ENCODE data around the gene GAL.

GAL gene

GRCh38 chr11:68658097-68658496 is 26.2 kb upstream of the GAL start:
- no peaks in the 10 kb centered on the region for H3K79me2 ChIP-seq (ENCODE audit: insufficient read depth, low read depth)
- no peaks in the 10 kb centered on the region for H3K4me1 ChIP-seq (ENCODE audit: low read depth, poor library complexity, severe bottlenecking)
- no peak overlapping the region for H3K27ac ChIP-seq
- H3K9ac ChIP-seq, result no peak overlapping the region
- no peaks in the 10 kb centered on the region for H3K36me3 ChIP-seq (ENCODE audit: insufficient read depth)
- H3K4me3 ChIP-seq (IDR thresholded peaks at IDR 0.05; ENCODE audit: insufficient read depth, low read depth, low read length), result no peak overlapping the region
- H3K27me3 ChIP-seq (ENCODE audit: insufficient read depth, low read depth), result peaks cover 48% of the 10 kb centered on the region; the same call in 1 of the 2 replicates
- no peak overlapping the region for H3K4me2 ChIP-seq
- no peak for TF ChIP-seq CTCF (conservative IDR thresholded peaks at IDR 0.05; ENCODE audit: low read depth, low read length)
- no peaks in the 10 kb centered on the region for H4K20me1 ChIP-seq (ENCODE audit: insufficient read depth)
- no peak overlapping the region for H2AFZ ChIP-seq (ENCODE audit: low read depth)

- Histone ChIP-seq H3K4me2 (no peak overlapping the region), H3K36me3 (ENCODE audit: insufficient read depth) (no peaks in the 10 kb centered on the region), H3K27ac (no peak overlapping the region), H3K4me1 (ENCODE audit: low read depth, poor library complexity, severe bottlenecking) (no peaks in the 10 kb centered on the region), H4K20me1 (ENCODE audit: insufficient read depth) (no peaks in the 10 kb centered on the region), H3K9ac (no peak overlapping the region), H3K27me3 (ENCODE audit: insufficient read depth, low read depth) (peaks cover 48% of the 10 kb centered on the region; the same call in 1 of the 2 replicates), H3K4me3 (IDR thresholded peaks at IDR 0.05; ENCODE audit: insufficient read depth, low read depth, low read length) (no peak overlapping the region), H3K79me2 (ENCODE audit: insufficient read depth, low read depth) (no peaks in the 10 kb centered on the region), H2AFZ (ENCODE audit: low read depth) (no peak overlapping the region)
- TF ChIP-seq CTCF (conservative IDR thresholded peaks at IDR 0.05; ENCODE audit: low read depth, low read length), result no peak
Measured at GRCh38 chr11:68658661-68659060, 25.7 kb upstream of the GAL start.

GRCh38 chr11:68659158-68659921 is 25.0 kb upstream of the GAL start:
- no peak overlapping the region for H3K9ac ChIP-seq
- no peaks in the 10 kb centered on the region for H4K20me1 ChIP-seq (ENCODE audit: insufficient read depth)
- peaks cover 45% of the 10 kb centered on the region; the same call in 1 of the 2 replicates for H3K27me3 ChIP-seq (ENCODE audit: insufficient read depth, low read depth)
- H3K27ac ChIP-seq, result no peak overlapping the region
- no peaks in the 10 kb centered on the region for H3K79me2 ChIP-seq (ENCODE audit: insufficient read depth, low read depth)
- TF ChIP-seq CTCF (conservative IDR thresholded peaks at IDR 0.05; ENCODE audit: low read depth, low read length), result no peak
- no peak overlapping the region for H3K4me2 ChIP-seq
- no peaks in the 10 kb centered on the region for H3K36me3 ChIP-seq (ENCODE audit: insufficient read depth)
- no peak overlapping the region for H2AFZ ChIP-seq (ENCODE audit: low read depth)
- H3K4me3 ChIP-seq (IDR thresholded peaks at IDR 0.05; ENCODE audit: insufficient read depth, low read depth, low read length), result no peak overlapping the region
- H3K4me1 ChIP-seq (ENCODE audit: low read depth, poor library complexity, severe bottlenecking), result no peaks in the 10 kb centered on the region

GRCh38 chr11:68660066-68660810 is 24.1 kb upstream of the GAL start:
- H3K4me2 ChIP-seq, result no peak overlapping the region
- TF ChIP-seq CTCF (conservative IDR thresholded peaks at IDR 0.05; ENCODE audit: low read depth, low read length), result no peak
- no peak overlapping the region for H3K27ac ChIP-seq
- H3K4me1 ChIP-seq (ENCODE audit: low read depth, poor library complexity, severe bottlenecking), result no peaks in the 10 kb centered on the region
- no peak overlapping the region for H2AFZ ChIP-seq (ENCODE audit: low read depth)
- no peak overlapping the region for H3K9ac ChIP-seq
- H3K36me3 ChIP-seq (ENCODE audit: insufficient read depth), result no peaks in the 10 kb centered on the region
- H3K79me2 ChIP-seq (ENCODE audit: insufficient read depth, low read depth), result no peaks in the 10 kb centered on the region
- H3K27me3 ChIP-seq (ENCODE audit: insufficient read depth, low read depth), result peaks cover 41% of the 10 kb centered on the region; the same call in 1 of the 2 replicates
- no peak overlapping the region for H3K4me3 ChIP-seq (IDR thresholded peaks at IDR 0.05; ENCODE audit: insufficient read depth, low read depth, low read length)
- H4K20me1 ChIP-seq (ENCODE audit: insufficient read depth), result no peaks in the 10 kb centered on the region

All from KMS-11 (cell line).